OCI-LY1 (cell line): ENCODE measurements around the gene PDCD4.

Source experiments
- H2AFZ ChIP-seq: fragments of 200-600 bp; sonication (generic), shearing (Covaris generic); 2 replicates; pipeline ENCODE4 v1.6.0; 2014; ENCODE audit warnings: antibody characterized with exemption, mild to moderate bottlenecking, low read length
- H3F3A ChIP-seq: fragments of 200-600 bp; sonication (generic), shearing (Covaris generic); 2 replicates; pipeline ENCODE4 v1.6.0; 2014; ENCODE audit warnings: mild to moderate bottlenecking, antibody characterized with exemption, low read length, moderate library complexity; ENCODE audit not compliant: insufficient read depth
- H3K27ac ChIP-seq: fragments of 200-600 bp; sonication (generic); 2 replicates; pipeline ENCODE4 v1.5.1; 2014; ENCODE audit warnings: low read length, mixed run types, mild to moderate bottlenecking, low read depth; ENCODE audit not compliant: poor library complexity, severe bottlenecking
- H3K27me3 ChIP-seq: fragments of 200-600 bp; sonication (generic); 2 replicates; pipeline ENCODE4 v1.6.0; 2014; ENCODE audit warnings: antibody characterized with exemption, mild to moderate bottlenecking, low read length, moderate library complexity; ENCODE audit not compliant: insufficient read depth
- H3K36me3 ChIP-seq: fragments of 200-600 bp; sonication (generic); 2 replicates; pipeline ENCODE4 v1.6.1; 2014; ENCODE audit warnings: mild to moderate bottlenecking, antibody characterized with exemption, low read length, moderate library complexity, mixed read lengths; ENCODE audit not compliant: insufficient read depth
- H3K4me1 ChIP-seq: fragments of 200-600 bp; sonication (generic); 2 replicates; pipeline ENCODE4 v1.5.1; 2014; ENCODE audit warnings: mild to moderate bottlenecking, low read length, moderate library complexity; ENCODE audit not compliant: insufficient read depth, severe bottlenecking
- H3K4me2 ChIP-seq: fragments of 200-600 bp; sonication (generic), shearing (Covaris generic); 2 replicates; pipeline ENCODE4 v1.6.1; 2014; ENCODE audit warnings: low read length
- H3K4me3 ChIP-seq: fragments of 200-600 bp; sonication (generic); 2 replicates; pipeline ENCODE4 v1.5.1; 2014; ENCODE audit warnings: low read length, low read depth, mild to moderate bottlenecking, mixed read lengths; ENCODE audit not compliant: poor library complexity, severe bottlenecking
- H3K79me2 ChIP-seq: fragments of 200-600 bp; shearing (Covaris generic); 2 replicates; pipeline ENCODE4 v1.6.1; 2016; ENCODE audit warnings: mixed run types, low read length, mixed read lengths; ENCODE audit not compliant: insufficient read depth
- H3K9ac ChIP-seq: fragments of 200-600 bp; sonication (generic), shearing (Covaris generic); 2 replicates; pipeline ENCODE4 v1.6.1; 2014; ENCODE audit warnings: mild to moderate bottlenecking, low read length, mixed read lengths
- H3K9me2 ChIP-seq: fragments of 200-600 bp; sonication (generic), shearing (Covaris generic); 2 replicates; pipeline ENCODE4 v1.6.1; 2014; ENCODE audit warnings: low read depth, mild to moderate bottlenecking, low read length, mixed read lengths
- H3K9me3 ChIP-seq: fragments of 200-600 bp; shearing (Covaris generic); 2 replicates; pipeline ENCODE4 v1.6.1; 2014; ENCODE audit warnings: low read length, mixed read lengths
- H4K20me1 ChIP-seq: fragments of 200-600 bp; sonication (generic), shearing (Covaris generic); 2 replicates; pipeline ENCODE4 v1.6.0; 2016; ENCODE audit warnings: mild to moderate bottlenecking, low read length; ENCODE audit not compliant: insufficient read depth
- EZH2 ChIP-seq: fragments of 200-600 bp; sonication (generic), shearing (Covaris generic); IDR thresholded peaks from 2 replicates; pipeline ENCODE4 v1.8.0; 2017; ENCODE audit warnings: borderline replicate concordance, mixed run types, mild to moderate bottlenecking, antibody characterized with exemption, low read length, moderate library complexity, mixed read lengths
- TF ChIP-seq, protein P1 (sequence below): fragments of 200-600 bp; sonication (generic), shearing (Covaris generic); IDR thresholded peaks from 2 replicates; pipeline ENCODE4 v1.5.1; 2017; ENCODE audit warnings: mild to moderate bottlenecking, antibody characterized with exemption, low read length, moderate library complexity, mixed read lengths

The PDCD4 gene

GRCh38 chr10:110844617-110844881, 27.2 kb upstream of the PDCD4 start:
- Histone ChIP-seq H3K9me3 (no peaks in the 10 kb centered on the region), H3K9me2 (no peaks in the 10 kb centered on the region), H2AFZ (no peak overlapping the region), H3K79me2 (no peaks in the 10 kb centered on the region), H3K9ac (peak overlapping the region; percentile 47; the same call in 1 of the 2 replicates), H3K27ac (peak overlapping the region; percentile 99), H3K27me3 (no peaks in the 10 kb centered on the region), H3K4me3 (no peak overlapping the region), H3F3A (no peaks in the 10 kb centered on the region), H3K4me2 (peak overlapping the region; percentile 86; the same call in 1 of the 2 replicates), H3K4me1 (peaks cover 83% of the 10 kb centered on the region), H3K36me3 (no peaks in the 10 kb centered on the region), H4K20me1 (no peaks in the 10 kb centered on the region)
- TF ChIP-seq, protein P1, sequence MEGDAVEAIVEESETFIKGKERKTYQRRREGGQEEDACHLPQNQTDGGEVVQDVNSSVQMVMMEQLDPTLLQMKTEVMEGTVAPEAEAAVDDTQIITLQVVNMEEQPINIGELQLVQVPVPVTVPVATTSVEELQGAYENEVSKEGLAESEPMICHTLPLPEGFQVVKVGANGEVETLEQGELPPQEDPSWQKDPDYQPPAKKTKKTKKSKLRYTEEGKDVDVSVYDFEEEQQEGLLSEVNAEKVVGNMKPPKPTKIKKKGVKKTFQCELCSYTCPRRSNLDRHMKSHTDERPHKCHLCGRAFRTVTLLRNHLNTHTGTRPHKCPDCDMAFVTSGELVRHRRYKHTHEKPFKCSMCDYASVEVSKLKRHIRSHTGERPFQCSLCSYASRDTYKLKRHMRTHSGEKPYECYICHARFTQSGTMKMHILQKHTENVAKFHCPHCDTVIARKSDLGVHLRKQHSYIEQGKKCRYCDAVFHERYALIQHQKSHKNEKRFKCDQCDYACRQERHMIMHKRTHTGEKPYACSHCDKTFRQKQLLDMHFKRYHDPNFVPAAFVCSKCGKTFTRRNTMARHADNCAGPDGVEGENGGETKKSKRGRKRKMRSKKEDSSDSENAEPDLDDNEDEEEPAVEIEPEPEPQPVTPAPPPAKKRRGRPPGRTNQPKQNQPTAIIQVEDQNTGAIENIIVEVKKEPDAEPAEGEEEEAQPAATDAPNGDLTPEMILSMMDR: no peak
- no peak for TF ChIP-seq EZH2

GRCh38 chr10:110845192-110845755, 26.5 kb upstream of the PDCD4 start:
- Histone ChIP-seq H3K4me3 (no peak overlapping the region), H3K79me2 (no peaks in the 10 kb centered on the region), H3F3A (no peaks in the 10 kb centered on the region), H3K27me3 (no peaks in the 10 kb centered on the region), H3K9me3 (no peaks in the 10 kb centered on the region), H4K20me1 (no peaks in the 10 kb centered on the region), H3K4me2 (no peak overlapping the region; the same call in 1 of the 2 replicates), H3K27ac (peak overlapping the region; percentile 99), H3K9me2 (no peaks in the 10 kb centered on the region), H3K9ac (peak overlapping the region; percentile 24; the same call in 1 of the 2 replicates), H2AFZ (no peak overlapping the region), H3K36me3 (no peaks in the 10 kb centered on the region), H3K4me1 (peaks cover 79% of the 10 kb centered on the region)
- TF ChIP-seq, protein P1: no peak
- no peak for TF ChIP-seq EZH2

DNA sequence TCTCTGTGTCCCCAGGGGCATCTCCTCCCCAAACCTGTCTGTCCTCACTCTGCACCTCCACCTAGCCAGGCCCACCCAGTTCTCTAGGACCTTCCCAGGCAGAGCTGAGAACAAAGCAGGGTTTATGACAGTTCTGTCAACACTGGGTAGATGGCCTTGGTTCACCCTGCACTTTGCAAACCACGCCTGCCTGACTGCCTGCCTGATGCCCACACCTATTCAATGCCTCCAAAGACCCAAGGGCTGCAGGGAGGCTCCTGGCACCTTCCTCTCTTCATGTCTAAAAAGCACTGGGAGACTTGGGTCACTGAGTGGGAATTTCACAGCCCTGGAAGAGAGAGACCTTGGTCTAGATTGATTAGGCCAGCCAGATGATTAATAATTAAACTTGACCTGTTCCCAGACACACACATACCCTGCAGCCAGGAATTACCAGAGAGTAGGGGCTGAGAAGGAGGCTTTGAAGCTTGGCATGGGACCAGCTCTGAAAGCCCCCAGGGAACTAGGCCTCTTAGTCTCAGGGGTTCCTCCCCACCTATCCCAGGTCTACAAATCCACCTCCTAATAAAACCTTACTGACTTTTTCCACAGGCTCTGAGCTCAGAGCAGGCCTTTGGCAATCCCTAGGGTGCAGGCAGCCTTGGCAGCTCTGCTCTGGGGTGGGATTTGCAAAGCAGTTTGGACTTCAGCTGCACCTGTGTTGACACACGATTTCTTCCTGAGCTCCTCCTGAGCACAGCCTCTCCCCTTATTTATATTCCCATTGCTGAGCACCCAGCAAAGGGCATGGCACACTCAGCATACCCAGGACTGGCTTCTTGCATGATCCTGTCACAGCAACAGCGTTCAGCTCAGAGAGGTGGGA, 25.7 kb upstream of the PDCD4 start:
- H3K27me3 ChIP-seq: no peaks in the 10 kb centered on the region
- H3K27ac ChIP-seq: peak overlapping the region; percentile 99
- no peaks in the 10 kb centered on the region for H3K79me2 ChIP-seq
- H2AFZ ChIP-seq: no peak overlapping the region
- no peaks in the 10 kb centered on the region for H4K20me1 ChIP-seq
- H3K36me3 ChIP-seq: no peaks in the 10 kb centered on the region
- no peaks in the 10 kb centered on the region for H3K9me2 ChIP-seq
- TF ChIP-seq, protein P1: no peak
- TF ChIP-seq EZH2: no peak
- H3K4me1 ChIP-seq: peaks cover 72% of the 10 kb centered on the region
- no peaks in the 10 kb centered on the region for H3K9me3 ChIP-seq
- H3K4me3 ChIP-seq: no peak overlapping the region
- H3K4me2 ChIP-seq: no peak overlapping the region; the same call in 1 of the 2 replicates
- H3F3A ChIP-seq: no peaks in the 10 kb centered on the region
- peak overlapping the region; percentile 24; the same call in 1 of the 2 replicates for H3K9ac ChIP-seq
